ENCODE measurements around the gene GPR157. TPM values are rescaled to one million over a fixed set of nuclear protein-coding genes. Genes with fewer than 3 reads are reported as not detected.

GPR157 gene
- total and polyA plus RNA-seq, 2 of the 13 experiments (the other 11 are each of a cell fraction or from before 2014, with no cell fraction given), result 10.1 to 19.2 TPM

DNA sequence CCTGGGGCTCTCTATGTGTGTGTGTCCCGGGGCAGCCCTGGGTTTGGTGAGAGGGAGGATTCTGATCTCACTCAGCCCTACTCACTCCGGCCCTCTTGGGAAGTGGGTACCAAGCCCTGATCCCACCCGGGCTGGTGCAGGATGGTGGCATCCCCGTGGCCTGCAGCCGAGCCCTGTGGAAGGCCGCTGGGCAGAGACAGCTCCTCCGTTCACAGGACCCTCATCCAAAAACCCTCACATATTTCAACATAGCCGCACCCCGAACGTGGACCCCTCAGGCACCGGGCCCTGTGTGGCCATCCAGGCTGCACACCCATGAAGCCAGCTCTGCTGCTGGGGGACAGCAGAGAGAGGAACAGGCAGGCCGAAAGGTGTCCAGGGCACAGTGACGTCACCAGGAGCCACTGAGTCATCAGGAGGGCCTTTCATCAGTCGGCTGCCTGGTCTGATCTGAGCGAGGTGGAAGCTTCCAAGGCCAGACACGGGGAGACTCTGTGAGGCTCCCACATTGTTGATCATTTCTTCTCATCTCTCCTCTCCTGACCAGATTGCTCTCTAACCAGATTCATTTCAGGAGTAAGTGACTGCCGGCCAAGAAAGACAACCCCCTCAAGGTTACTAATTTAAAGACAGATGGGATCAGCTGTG is 16.2 kb upstream of the GPR157 start (continued):
- TF ChIP-seq, protein P1, sequence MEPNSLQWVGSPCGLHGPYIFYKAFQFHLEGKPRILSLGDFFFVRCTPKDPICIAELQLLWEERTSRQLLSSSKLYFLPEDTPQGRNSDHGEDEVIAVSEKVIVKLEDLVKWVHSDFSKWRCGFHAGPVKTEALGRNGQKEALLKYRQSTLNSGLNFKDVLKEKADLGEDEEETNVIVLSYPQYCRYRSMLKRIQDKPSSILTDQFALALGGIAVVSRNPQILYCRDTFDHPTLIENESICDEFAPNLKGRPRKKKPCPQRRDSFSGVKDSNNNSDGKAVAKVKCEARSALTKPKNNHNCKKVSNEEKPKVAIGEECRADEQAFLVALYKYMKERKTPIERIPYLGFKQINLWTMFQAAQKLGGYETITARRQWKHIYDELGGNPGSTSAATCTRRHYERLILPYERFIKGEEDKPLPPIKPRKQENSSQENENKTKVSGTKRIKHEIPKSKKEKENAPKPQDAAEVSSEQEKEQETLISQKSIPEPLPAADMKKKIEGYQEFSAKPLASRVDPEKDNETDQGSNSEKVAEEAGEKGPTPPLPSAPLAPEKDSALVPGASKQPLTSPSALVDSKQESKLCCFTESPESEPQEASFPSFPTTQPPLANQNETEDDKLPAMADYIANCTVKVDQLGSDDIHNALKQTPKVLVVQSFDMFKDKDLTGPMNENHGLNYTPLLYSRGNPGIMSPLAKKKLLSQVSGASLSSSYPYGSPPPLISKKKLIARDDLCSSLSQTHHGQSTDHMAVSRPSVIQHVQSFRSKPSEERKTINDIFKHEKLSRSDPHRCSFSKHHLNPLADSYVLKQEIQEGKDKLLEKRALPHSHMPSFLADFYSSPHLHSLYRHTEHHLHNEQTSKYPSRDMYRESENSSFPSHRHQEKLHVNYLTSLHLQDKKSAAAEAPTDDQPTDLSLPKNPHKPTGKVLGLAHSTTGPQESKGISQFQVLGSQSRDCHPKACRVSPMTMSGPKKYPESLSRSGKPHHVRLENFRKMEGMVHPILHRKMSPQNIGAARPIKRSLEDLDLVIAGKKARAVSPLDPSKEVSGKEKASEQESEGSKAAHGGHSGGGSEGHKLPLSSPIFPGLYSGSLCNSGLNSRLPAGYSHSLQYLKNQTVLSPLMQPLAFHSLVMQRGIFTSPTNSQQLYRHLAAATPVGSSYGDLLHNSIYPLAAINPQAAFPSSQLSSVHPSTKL (CRISPR knock-in tag; IDR thresholded peaks at IDR 0.05), result 0 out of 2 replicates have a peak, but pooled peaks have one; percentile 10
- TF ChIP-seq ESRRA (CRISPR knock-in tag; IDR thresholded peaks at IDR 0.05; ENCODE audit: low read depth) (no peak), ZNF124 (CRISPR knock-in tag; IDR thresholded peaks at IDR 0.05) (no peak), ZNF274 (CRISPR knock-in tag; IDR thresholded peaks at IDR 0.05) (no peak), ZBTB21 (CRISPR knock-in tag; IDR thresholded peaks at IDR 0.05) (0 out of 2 replicates have a peak, but pooled peaks have one; percentile 55), ZFX (CRISPR knock-in tag; IDR thresholded peaks at IDR 0.05; ENCODE audit: low read depth) (0 out of 2 replicates have a peak, but pooled peaks have one; percentile 11), EP300 (IDR thresholded peaks at IDR 0.05; ENCODE audit: low read depth in 2 of 2, low read length in 2 of 2) (no peak), EP300 (CRISPR knock-in tag; IDR thresholded peaks at IDR 0.05; ENCODE audit: borderline replicate concordance) (no peak), ZNF749 (CRISPR knock-in tag; IDR thresholded peaks at IDR 0.05; ENCODE audit: borderline replicate concordance) (no peak), NFIB (CRISPR knock-in tag; IDR thresholded peaks at IDR 0.05; ENCODE audit: borderline replicate concordance) (no peak), SOX6 (IDR thresholded peaks at IDR 0.05) (no peak), SOX6 (CRISPR knock-in tag; IDR thresholded peaks at IDR 0.05) (no peak), ZNF552 (CRISPR knock-in tag; IDR thresholded peaks at IDR 0.05; ENCODE audit: borderline replicate concordance) (no peak), POLR2G (IDR thresholded peaks at IDR 0.05; ENCODE audit: low read depth, low read length) (peak; percentile 59), WIZ (CRISPR knock-in tag; IDR thresholded peaks at IDR 0.05) (no peak), RFX5 (IDR thresholded peaks at IDR 0.05; ENCODE audit: low read depth, low read length) (peak; percentile 55; the same call in 1 of the 2 replicates), ZMYM3 (CRISPR knock-in tag; IDR thresholded peaks at IDR 0.05) (no peak)
- TF ChIP-seq, protein P2, sequence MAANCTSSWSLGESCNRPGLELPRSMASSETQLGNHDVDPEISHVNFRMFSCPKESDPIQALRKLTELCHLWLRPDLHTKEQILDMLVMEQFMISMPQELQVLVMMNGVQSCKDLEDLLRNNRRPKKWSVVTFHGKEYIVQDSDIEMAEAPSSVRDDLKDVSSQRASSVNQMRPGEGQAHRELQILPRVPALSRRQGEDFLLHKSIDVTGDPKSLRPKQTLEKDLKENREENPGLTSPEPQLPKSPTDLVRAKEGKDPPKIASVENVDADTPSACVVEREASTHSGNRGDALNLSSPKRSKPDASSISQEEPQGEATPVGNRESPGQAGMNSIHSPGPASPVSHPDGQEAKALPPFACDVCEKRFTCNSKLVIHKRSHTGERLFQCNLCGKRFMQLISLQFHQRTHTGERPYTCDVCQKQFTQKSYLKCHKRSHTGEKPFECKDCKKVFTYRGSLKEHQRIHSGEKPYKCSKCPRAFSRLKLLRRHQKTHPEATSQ (CRISPR knock-in tag; IDR thresholded peaks at IDR 0.05; ENCODE audit: borderline replicate concordance), result no peak
- TF ChIP-seq, protein P3, sequence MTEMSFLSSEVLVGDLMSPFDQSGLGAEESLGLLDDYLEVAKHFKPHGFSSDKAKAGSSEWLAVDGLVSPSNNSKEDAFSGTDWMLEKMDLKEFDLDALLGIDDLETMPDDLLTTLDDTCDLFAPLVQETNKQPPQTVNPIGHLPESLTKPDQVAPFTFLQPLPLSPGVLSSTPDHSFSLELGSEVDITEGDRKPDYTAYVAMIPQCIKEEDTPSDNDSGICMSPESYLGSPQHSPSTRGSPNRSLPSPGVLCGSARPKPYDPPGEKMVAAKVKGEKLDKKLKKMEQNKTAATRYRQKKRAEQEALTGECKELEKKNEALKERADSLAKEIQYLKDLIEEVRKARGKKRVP (CRISPR knock-in tag; IDR thresholded peaks at IDR 0.05), result peak in 1 of 2 experiments; percentile 67; a peak in 2 of 4 replicates

Data from HepG2 (cell line).